GM12892 (cell line): ENCODE data around the gene RGS11.
A peak's percentile ranks its signal among the peaks of the same experiment; 100 is the strongest.
"Not testable (repeated sequence)": the region's sequence is repeated elsewhere in the genome, so short reads cannot be mapped to it uniquely, and the experiment has no call there.

Source experiments
- DNase-seq: peaks from one replicate; pipeline ENCODE4 v3.0.0; 2011; ENCODE audit not compliant: insufficient read length
- FAIRE-seq: peaks from 2 replicates; lab custom pipeline; 2011; peaks lifted over from hg19 to GRCh38; lab: Jason Lieb, UNC
- POLR2A ChIP-seq: IDR thresholded peaks from 2 replicates; pipeline ENCODE4 v1.6.1; 2011; ENCODE audit warnings: low read depth, low read length, control low read depth
- POLR2AphosphoS5 ChIP-seq: IDR thresholded peaks from 2 replicates; pipeline ENCODE4 v1.6.1; 2011; ENCODE audit warnings: low read depth, low read length, control low read depth
- TAF1 ChIP-seq: IDR thresholded peaks from 2 replicates; pipeline ENCODE4 v1.6.1; 2011; ENCODE audit warnings: low read depth, mild to moderate bottlenecking, control low read depth, low read length, borderline replicate concordance

RGS11 gene

DNA sequence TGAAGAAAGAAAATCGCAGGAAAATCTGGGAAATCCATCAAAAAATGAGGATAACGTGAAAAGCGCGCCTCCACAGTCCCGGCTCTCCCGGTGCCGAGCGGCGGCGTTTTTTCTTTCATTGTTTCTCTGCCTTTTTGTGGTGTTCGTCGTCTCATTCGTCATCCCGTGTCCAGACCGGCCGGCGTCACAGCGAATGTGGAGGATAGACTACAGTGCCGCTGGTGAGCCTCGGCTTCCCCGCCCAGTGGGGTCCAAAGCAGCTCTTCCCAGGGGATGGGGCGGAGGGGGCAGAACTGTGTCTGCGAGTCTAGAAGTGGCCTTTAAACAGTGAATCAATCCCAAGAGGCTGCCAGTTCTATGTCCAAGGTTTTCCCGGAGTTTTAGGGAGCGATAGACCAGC is 21.3 kb downstream of the RGS11 start:
- TF ChIP-seq TAF1 (no peak), POLR2A (no peak), POLR2AphosphoS5 (no peak)
- DNase-seq: no peak
- no peak for FAIRE-seq

DNA sequence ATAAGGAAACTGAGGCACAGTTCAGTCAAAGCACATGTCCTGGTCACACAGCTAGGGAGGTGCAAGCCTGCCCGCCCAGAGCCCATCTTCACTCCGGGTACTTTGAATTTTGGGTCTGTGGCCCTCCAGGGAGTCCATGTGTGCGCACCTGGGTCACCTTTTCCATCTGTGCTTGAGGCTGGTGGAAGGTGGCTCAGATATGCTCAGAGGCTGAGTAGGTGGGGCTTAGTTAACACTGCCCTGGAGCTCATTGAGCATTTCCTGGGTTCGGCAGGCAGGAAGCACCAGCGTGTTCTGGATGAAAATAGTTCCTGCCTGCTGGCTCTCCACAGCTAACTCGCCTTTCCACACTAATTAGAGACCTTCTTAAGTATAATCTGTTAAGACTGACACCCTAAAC is 21.9 kb downstream of the RGS11 start:
- no peak for TF ChIP-seq TAF1
- no peak for TF ChIP-seq POLR2A
- no peak for TF ChIP-seq POLR2AphosphoS5
- no peak for DNase-seq
- FAIRE-seq: no peak

DNA sequence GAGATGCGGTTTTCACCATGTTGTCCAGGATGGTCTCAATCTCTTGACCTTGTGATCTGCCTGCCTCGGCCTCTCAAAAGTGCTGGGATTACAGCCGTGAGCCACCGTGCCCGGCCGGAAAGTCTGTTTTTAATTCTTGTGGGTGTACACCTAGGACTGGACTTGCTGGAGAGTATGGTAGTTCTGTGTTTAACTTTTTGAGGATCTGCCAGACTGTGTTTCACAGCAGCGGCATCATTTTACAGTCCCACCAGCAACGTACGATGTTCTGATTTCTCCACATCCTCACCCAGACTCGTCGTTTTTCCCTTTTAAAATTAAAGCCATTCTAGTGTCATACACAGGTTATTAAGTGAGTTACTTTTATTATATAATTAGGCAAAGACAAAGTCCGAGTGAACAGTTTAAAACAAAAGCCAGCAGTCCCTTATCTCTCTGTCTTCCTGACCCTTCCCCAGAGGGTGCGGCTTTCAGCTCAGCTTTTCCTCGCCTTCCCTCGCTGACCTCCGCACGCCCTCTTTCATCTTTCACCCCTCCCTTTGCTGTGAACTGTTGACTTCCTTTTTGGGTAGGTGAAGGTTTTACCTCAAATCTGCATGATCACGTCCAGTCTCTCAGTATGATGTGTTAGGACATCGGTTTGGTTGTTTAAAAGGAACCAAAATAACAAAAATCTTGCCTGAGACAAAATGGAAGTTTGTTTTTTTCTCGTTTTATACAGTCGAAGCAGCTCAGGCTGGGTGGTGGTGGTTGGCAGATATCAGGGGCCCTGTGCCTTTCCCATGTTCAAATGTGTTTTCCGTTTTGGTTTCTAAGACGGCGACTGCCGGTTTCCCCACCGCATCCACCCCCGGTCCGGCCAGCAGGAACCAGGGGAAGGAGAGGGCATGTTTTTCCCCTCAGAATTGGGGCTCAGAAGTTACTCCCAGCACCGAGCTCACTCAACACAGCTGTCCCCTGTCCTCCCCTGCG is 23.1 kb downstream of the RGS11 start:
- no peak for TF ChIP-seq TAF1
- DNase-seq (peak; percentile 63), FAIRE-seq (peak; percentile 88)

- no peak for FAIRE-seq
- no peak for DNase-seq
- no peak for TF ChIP-seq POLR2A
- no peak for TF ChIP-seq TAF1
- no peak for TF ChIP-seq POLR2AphosphoS5
Measured at GRCh38 chr16:249431-249830, 26.3 kb downstream of the RGS11 start.

DNA sequence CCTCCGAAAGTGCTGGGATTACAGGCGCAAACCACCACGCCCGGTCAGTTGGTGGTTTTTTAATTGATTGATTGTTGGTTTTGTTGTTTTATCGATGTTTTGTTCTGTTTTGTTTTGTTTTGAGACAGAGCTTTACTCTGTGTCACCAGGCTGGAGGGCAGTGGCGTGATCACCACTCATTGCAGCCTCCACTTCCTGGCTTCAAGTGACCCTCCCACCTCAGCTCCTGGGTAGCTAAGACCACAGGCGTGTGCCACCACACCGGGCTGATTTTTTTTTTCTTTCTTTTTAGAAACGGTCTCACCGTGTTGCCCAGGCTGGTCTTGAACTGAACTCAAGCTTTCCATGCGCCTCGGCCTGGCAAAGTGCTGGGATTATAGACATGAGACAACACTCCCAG is 28.7 kb downstream of the RGS11 start:
- TF ChIP-seq TAF1: no peak
- no peak for TF ChIP-seq POLR2AphosphoS5
- TF ChIP-seq POLR2A: no peak
- FAIRE-seq (no peak), DNase-seq (no peak)

DNA sequence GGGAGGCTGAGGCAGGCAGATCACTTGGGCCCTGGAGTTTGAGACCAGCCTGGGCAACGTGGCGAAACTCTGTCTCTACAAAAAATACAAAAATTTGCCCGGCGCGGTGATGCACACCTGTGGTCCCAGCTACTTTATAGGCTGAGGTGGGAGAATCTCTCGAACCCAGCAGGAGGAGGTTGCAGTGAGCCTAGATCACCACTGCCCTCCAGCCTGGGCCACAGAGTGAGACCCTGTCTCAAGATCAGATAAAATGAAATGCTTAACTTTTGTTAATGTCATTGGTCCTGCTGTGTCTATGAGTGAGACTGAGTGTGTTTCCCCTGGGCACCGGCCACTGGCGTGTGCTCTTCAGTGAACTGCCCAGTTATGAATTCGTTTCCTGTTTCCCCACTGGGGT is 30.6 kb downstream of the RGS11 start:
- TF ChIP-seq TAF1 (no peak), POLR2AphosphoS5 (no peak), POLR2A (no peak)
- no peak for DNase-seq
- FAIRE-seq: no peak

DNA sequence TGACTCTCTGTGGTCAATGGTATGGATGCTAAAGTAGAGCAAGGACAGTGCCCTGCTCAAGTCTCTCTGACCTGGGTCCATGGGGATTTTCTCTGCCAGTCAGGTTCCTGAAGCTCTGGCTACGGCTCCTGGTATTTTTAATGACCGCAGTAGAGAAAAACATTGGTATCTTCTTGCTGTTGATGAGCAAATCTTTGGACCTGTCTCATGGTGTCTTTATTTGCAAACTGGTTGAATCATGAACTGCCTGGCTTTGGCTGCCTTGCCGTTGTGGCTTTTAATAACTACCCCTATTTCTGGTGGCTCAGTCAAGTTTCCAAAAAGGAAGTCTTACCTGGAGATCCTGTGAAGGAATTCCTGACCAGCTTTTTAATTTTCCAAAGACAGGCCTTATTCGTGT is 32.4 kb downstream of the RGS11 start:
- no peak for DNase-seq
- TF ChIP-seq TAF1: no peak
- no peak for TF ChIP-seq POLR2AphosphoS5
- no peak for TF ChIP-seq POLR2A
- FAIRE-seq: no peak

DNA sequence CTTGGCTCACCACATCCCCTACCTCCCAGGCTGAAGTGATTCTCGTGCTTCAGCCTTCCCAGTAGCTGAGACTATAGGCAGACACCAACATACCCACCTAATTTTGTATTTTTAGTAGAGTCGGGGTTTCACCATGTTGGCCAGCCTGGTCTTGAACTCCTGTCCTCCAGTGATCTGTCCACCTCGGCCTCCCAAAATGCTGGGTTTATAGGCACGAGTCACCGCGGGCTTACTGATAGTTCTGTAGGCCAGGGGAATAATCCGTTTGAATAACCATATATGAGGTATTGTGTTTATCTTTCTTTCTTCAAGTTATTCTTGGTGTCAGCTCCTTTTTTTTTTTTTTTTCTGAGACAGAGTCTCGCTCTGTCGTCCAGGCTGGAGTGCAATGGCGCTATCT is 33.5 kb downstream of the RGS11 start:
- DNase-seq: no peak
- TF ChIP-seq POLR2AphosphoS5 (no peak), POLR2A (no peak), TAF1 (no peak)
- FAIRE-seq: no peak

DNA sequence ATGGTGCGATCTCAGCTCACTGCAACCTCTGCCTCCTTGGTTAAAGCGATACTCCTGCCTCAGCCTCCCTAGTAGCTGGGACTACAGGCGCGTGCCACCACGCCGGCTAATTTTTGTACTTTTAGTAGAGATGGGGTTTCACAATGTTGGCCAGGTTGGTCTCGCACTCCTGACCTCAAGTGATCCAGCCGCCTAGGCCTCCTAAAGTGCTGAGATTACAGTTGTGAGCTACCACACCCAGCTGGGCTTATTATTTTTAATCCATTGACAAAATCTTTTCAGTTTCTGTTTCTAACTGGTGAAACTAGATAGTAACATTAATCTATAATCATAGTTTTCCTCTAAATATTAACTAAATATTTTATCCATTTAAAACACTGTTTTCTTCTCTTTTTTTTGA is 35.2 kb downstream of the RGS11 start:
- no peak for TF ChIP-seq POLR2AphosphoS5
- TF ChIP-seq TAF1: no peak
- TF ChIP-seq POLR2A: no peak
- FAIRE-seq (no peak), DNase-seq (no peak)

DNA sequence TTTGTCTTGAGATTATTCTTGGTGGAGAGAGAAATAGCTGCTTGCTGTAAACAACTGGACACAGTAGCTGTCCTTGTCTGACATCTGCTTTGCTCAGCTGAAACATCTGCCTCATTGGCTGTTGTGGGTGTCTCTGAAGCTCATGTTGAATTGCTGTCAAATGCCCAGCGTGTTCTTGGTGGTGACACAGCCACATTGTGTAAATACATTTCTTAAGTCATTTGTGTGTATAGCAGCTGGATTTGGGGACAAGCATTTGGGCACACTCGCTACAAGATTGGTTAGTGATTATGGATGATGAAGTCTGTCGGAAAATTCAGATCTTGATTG is 35.8 kb downstream of the RGS11 start:
- FAIRE-seq (no peak), DNase-seq (no peak)
- TF ChIP-seq POLR2A: no peak
- no peak for TF ChIP-seq POLR2AphosphoS5
- TF ChIP-seq TAF1: no peak

- TF ChIP-seq TAF1: no peak
- peak; percentile 78 for TF ChIP-seq POLR2AphosphoS5
- TF ChIP-seq POLR2A: peak; percentile 87; the same call in 1 of the 2 replicates
Measured at GRCh38 chr16:234468-235305, 41.1 kb downstream of the RGS11 start, which contains the start of gene FAM234A. FAM234A (plus strand) TSS chr16:234821; CDS start chr16:254414, 19,593 bp downstream.

DNA sequence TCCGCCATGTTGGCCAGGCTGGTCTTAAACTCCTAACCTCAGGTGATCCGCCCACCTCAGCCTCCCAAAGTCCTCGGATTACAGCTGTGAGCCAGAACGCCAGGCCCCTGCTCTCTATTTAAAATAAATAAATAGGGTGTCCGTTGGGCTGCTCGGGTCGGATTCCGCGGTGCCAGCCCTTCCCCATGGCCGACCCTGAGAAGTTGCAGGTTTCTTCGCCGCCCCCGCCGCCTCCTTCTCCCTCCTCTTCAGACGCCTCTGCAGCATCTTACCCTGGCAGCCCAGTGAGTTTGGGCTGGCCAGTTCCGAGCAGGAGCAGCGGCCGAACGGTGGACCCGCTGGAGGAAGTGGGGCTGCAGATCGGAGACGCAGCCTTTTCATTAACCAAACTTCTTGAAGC is 44.8 kb downstream of the RGS11 start:
- no peak for FAIRE-seq
- no peak for DNase-seq
- TF ChIP-seq POLR2A (no peak), POLR2AphosphoS5 (no peak), TAF1 (no peak)

More at GRCh38 chr16:234468-235305, 41.1 kb downstream of the RGS11 start, which contains the start of gene FAM234A:
- FAIRE-seq (peak; percentile 99), DNase-seq (peak; percentile 92)

DNA sequence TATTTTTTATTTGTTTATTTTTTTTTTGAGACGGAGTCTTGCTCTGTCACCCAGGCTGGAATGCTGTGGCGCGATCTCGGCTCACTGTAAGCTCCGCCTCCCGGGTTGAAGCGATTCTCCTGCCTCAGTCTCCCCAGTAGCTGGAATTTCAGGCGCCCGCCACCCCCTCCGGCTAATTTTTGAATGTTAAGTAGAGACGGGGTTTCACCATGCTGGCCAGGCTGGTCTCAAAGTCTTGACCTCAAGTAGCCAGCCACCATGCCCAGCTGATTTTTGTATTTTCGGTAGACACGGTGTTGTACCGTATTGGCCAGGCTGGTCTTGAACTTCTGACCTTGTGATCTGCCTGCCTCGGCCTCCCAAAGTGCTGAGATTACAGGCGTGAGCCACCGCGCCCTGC is 45.4 kb downstream of the RGS11 start:
- not testable (repeated sequence) for FAIRE-seq, DNase-seq
